ENCODE measurements around the gene BSDC1. TPM values are rescaled to one million over a fixed set of nuclear protein-coding genes. Genes with fewer than 3 reads are reported as not detected.
A peak's percentile ranks its signal among the peaks of the same experiment; 100 is the strongest.

BSDC1 gene
- total and polyA plus RNA-seq, 2 experiments from 2014 or later, result 22.7 to 50.7 TPM

DNA sequence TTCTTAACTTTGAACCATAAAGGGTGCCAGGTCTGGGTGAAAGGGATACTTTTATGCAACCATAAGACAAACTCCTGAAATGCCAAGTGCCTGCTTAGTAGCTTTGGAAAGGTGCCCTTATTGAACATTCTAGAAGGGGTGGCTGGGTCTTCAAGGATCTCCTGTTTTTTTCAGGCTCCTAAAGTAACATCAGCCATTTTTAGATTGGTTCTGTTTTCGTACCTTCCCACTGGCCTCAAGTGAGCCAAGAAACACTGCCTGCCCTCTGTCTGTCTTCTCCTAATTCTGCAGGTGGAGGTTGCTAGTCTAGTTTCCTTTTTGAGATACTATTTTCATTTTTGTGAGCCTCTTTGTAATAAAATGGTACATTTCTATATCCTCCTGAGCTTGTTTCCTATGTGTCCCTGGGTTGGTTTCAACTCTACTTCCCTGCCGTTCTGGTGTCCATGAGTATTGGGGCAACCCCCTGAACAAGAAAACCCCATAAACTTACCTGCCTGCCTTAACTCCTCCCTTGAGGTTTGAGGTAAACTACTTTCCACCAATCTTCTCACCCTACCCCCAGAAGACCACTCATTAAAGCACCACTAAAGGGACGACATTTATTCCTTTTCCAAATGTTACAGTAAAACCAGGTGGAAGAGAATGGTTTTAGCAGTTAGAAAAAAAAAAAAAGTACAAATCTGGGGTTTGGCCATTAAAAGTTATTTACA is 60.8 kb downstream of the BSDC1 start:
- H3K4me3 ChIP-seq, result peak overlapping the region; percentile 95; the same call in 1 of the 2 replicates
- H3K36me3 Mint-ChIP-seq (ENCODE audit: low read depth), result peaks cover 64% of the 10 kb centered on the region
- peaks cover 44% of the 10 kb centered on the region for H3K27me3 Mint-ChIP-seq (ENCODE audit: insufficient read depth, low read depth, poor library complexity)
- H3K27ac ChIP-seq (ENCODE audit: low read depth), result peak overlapping the region; percentile 50
- peak overlapping the region; percentile 98 for H3K4me2 ChIP-seq
- peaks cover 42% of the 10 kb centered on the region for H3K4me1 Mint-ChIP-seq
- H3K9me3 Mint-ChIP-seq, result peaks cover 5% of the 10 kb centered on the region; the same call in 2 of the 3 replicates
- H3K4me1 ChIP-seq (ENCODE audit: insufficient read depth), result peaks cover 34% of the 10 kb centered on the region
- no peak for TF ChIP-seq ZNF462 (CRISPR knock-in tag; IDR thresholded peaks at IDR 0.05)
- TF ChIP-seq CREB1 (CRISPR knock-in tag; IDR thresholded peaks at IDR 0.05; ENCODE audit: low read depth), result no peak
- TF ChIP-seq POLR2AphosphoS5 (IDR thresholded peaks at IDR 0.05; ENCODE audit: low read depth), result peak; percentile 3; the same call in 1 of the 2 replicates
- TF ChIP-seq REST (IDR thresholded peaks at IDR 0.05; ENCODE audit: unreplicated experiment), result no peak
- ATAC-seq, result no peak
- H3K27ac Mint-ChIP-seq, result peak overlapping the region; percentile 46
- peaks cover 7% of the 10 kb centered on the region; the same call in 1 of the 2 replicates for H3K27me3 ChIP-seq (ENCODE audit: insufficient read depth)
- H4K20me1 ChIP-seq (replicated peaks; ENCODE audit: insufficient read depth), result peaks cover 36% of the 10 kb centered on the region
- peaks cover 18% of the 10 kb centered on the region for H3K79me2 ChIP-seq (replicated peaks; ENCODE audit: insufficient read depth)
- H3K36me3 ChIP-seq (ENCODE audit: insufficient read depth), result no peaks in the 10 kb centered on the region; the same call in none of the 2 replicates
- H3K9me2 ChIP-seq (ENCODE audit: insufficient read depth), result no peaks in the 10 kb centered on the region
- peaks cover 32% of the 10 kb centered on the region for H3F3A ChIP-seq (replicated peaks; ENCODE audit: low read depth)
- no peak overlapping the region for H2AFZ ChIP-seq
- peak overlapping the region; percentile 96 for H3K4me3 Mint-ChIP-seq
- no peak for DNase-seq (ENCODE audit: low spot score)

Data from GM23338 (cell line).